HL-60/S4 treated with retinoic acid at 250 ng/mL for 4 days and 3 days (cell line): ENCODE measurements around the gene SLC44A3.

Source experiments
- in situ Hi-C: fragments of 300-500 bp; cut with MboI; formaldehyde crosslinking; loops from 2 replicates; pipeline ENCODE4 v1.7.0; 2022; ENCODE audit warnings: low sequenced_read_pairs

Gene SLC44A3

GRCh38 chr1:94866164-94866807 lies 46.1 kb downstream of the SLC44A3 start:
- in situ Hi-C loops, result loop anchor here (25.0 kb wide), 1 partner anchor 171 kb away; no protein-coding TSS in a partner anchor

- in situ Hi-C loops, result loop anchor here (25.0 kb wide), 1 partner anchor 166 kb away; no protein-coding TSS in a partner anchor
These were observed 50.9 kb downstream of the SLC44A3 start for GRCh38 chr1:94871031-94871430.

GRCh38 chr1:94872771-94873495 lies 52.8 kb downstream of the SLC44A3 start:
- in situ Hi-C loops, result loop anchor here (25.0 kb wide), 1 partner anchor 164 kb away; no protein-coding TSS in a partner anchor

- in situ Hi-C loops, result loop anchor here (25.0 kb wide), 1 partner anchor 164 kb away; no protein-coding TSS in a partner anchor
These were observed 53.6 kb downstream of the SLC44A3 start for GRCh38 chr1:94873520-94874351.

GRCh38 chr1:94874423-94874822 lies 54.3 kb downstream of the SLC44A3 start:
- in situ Hi-C loops, result loop anchor here (25.0 kb wide), 1 partner anchor 163 kb away; no protein-coding TSS in a partner anchor

GRCh38 chr1:94875794-94876193 lies 55.6 kb downstream of the SLC44A3 start:
- in situ Hi-C loops, result no loop called here

- in situ Hi-C loops, result no loop called here
These were observed 56.2 kb downstream of the SLC44A3 start for GRCh38 chr1:94876362-94876761.

GRCh38 chr1:94878329-94878728 lies 58.2 kb downstream of the SLC44A3 start:
- in situ Hi-C loops, result no loop called here

GRCh38 chr1:94883691-94884090 lies 63.5 kb downstream of the SLC44A3 start:
- in situ Hi-C loops, result no loop called here

GRCh38 chr1:94884106-94884505 lies 63.9 kb downstream of the SLC44A3 start:
- in situ Hi-C loops, result no loop called here

- in situ Hi-C loops, result no loop called here
These were observed 64.3 kb downstream of the SLC44A3 start for GRCh38 chr1:94884507-94884906.

- in situ Hi-C loops, result no loop called here
These were observed 66.2 kb downstream of the SLC44A3 start for GRCh38 chr1:94886361-94886760.

- in situ Hi-C loops, result no loop called here
These were observed 66.9 kb downstream of the SLC44A3 start for GRCh38 chr1:94887106-94887505.

- in situ Hi-C loops, result no loop called here
These were observed 67.5 kb downstream of the SLC44A3 start for GRCh38 chr1:94887603-94888171.

GRCh38 chr1:94888201-94888600 lies 68.0 kb downstream of the SLC44A3 start:
- in situ Hi-C loops, result no loop called here

- in situ Hi-C loops, result no loop called here
These were observed 72.6 kb downstream of the SLC44A3 start for GRCh38 chr1:94892604-94893254.

GRCh38 chr1:94894630-94895029 lies 74.5 kb downstream of the SLC44A3 start:
- in situ Hi-C loops, result no loop called here

- in situ Hi-C loops, result no loop called here
These were observed 75.4 kb downstream of the SLC44A3 start for GRCh38 chr1:94895518-94895917.

- in situ Hi-C loops, result no loop called here
These were observed 78.6 kb downstream of the SLC44A3 start for GRCh38 chr1:94898491-94899385.
